ENCODE data around the gene GALNT17. TPM values are rescaled to one million over a fixed set of nuclear protein-coding genes. Genes with fewer than 3 reads are reported as not detected.
"Not testable (repeated sequence)": the region's sequence is repeated elsewhere in the genome, so short reads cannot be mapped to it uniquely, and the experiment has no call there.

The GALNT17 gene
- total RNA-seq, 1 donor from 2014 or later, result not detected

GRCh38 chr7:71191771-71192170 is 59.8 kb downstream of the GALNT17 start:
- no peaks in the 10 kb centered on the region for H3K4me1 Mint-ChIP-seq
- H3K9me3 Mint-ChIP-seq, result peaks cover 13% of the 10 kb centered on the region
- DNase-seq, result no peak
- intact Hi-C loops (cut with micrococcal nuclease), result no loop called here
- H3K36me3 Mint-ChIP-seq (ENCODE audit: low read depth), result no peaks in the 10 kb centered on the region
- H3K4me3 Mint-ChIP-seq, result no peak overlapping the region
- H3K27me3 Mint-ChIP-seq, result no peaks in the 10 kb centered on the region
- H3K27ac Mint-ChIP-seq, result no peak overlapping the region

DNA sequence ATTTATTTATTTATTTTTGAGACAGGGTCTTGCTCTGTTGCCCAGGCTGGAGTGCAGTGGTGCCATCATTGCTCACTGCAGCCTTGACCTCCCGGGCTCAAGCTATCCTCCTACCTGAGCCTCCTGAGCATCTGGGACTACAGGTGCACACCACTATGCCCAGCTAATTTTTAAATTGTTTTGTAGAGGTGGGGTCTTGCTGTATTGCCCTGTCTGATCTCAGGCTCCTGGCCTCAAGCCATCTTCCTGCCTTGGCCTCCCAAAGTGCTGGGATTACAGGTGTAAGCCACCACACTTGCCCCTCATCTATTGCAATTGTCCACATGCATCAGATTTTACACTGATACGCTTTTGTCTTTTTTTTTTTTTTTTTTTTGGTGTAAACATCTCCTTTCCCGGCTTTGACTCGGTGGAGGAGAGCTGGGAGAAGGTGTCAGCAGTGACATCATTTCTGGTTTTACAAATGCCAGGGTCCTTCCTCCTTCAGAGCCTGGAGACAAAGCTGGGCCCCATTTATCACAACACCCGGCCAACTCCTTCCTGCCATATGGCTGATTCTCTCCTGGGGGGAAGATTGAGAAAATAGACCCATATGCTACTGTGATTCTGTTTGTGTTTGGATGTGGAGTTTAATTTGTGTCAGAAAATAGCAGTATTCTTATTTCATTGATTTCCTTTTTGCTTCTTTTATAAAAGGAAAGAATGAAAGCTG is 61.3 kb downstream of the GALNT17 start:
- DNase-seq, result no peak
- no peaks in the 10 kb centered on the region for H3K27me3 Mint-ChIP-seq
- no peaks in the 10 kb centered on the region for H3K36me3 Mint-ChIP-seq (ENCODE audit: low read depth)
- H3K9me3 Mint-ChIP-seq, result peaks cover 18% of the 10 kb centered on the region
- no peak overlapping the region for H3K27ac Mint-ChIP-seq
- no peaks in the 10 kb centered on the region for H3K4me1 Mint-ChIP-seq
- H3K4me3 Mint-ChIP-seq, result no peak overlapping the region
- intact Hi-C loops (cut with micrococcal nuclease), result no loop called here

DNA sequence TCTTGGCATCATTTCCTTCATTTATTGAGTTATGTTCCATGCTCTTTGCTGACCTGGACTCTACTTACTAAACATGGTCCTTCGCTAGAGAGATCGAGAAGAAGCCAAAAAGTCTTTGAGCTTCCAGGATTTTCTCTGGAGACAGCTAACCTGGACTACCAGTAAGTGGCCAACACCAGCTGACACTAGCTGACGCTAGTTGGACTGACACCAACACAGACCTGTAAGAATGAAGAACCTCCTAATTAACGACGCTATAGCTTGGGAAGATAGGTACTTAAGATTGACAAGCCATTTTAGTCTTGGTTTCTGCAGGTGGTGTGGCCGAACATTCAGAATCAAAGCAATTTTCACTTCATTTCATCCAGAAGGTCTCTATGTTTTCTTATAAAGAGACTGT is 66.4 kb downstream of the GALNT17 start:
- no peaks in the 10 kb centered on the region for H3K27me3 Mint-ChIP-seq
- H3K36me3 Mint-ChIP-seq (ENCODE audit: low read depth), result no peaks in the 10 kb centered on the region
- no peak overlapping the region for H3K27ac Mint-ChIP-seq
- H3K4me3 Mint-ChIP-seq, result no peak overlapping the region
- no peaks in the 10 kb centered on the region for H3K4me1 Mint-ChIP-seq
- H3K9me3 Mint-ChIP-seq, result peaks cover 20% of the 10 kb centered on the region
- intact Hi-C loops (cut with micrococcal nuclease), result no loop called here
- DNase-seq, result no peak

GRCh38 chr7:71198887-71199286 is 66.9 kb downstream of the GALNT17 start:
- no peaks in the 10 kb centered on the region for H3K4me1 Mint-ChIP-seq
- intact Hi-C loops (cut with micrococcal nuclease), result no loop called here
- H3K36me3 Mint-ChIP-seq (ENCODE audit: low read depth), result no peaks in the 10 kb centered on the region
- H3K27ac Mint-ChIP-seq, result no peak overlapping the region
- no peaks in the 10 kb centered on the region for H3K27me3 Mint-ChIP-seq
- no peak for DNase-seq
- no peak overlapping the region for H3K4me3 Mint-ChIP-seq
- H3K9me3 Mint-ChIP-seq, result peaks cover 19% of the 10 kb centered on the region

- Mint-ChIP-seq H3K4me3 (no peak overlapping the region), H3K27me3 (no peaks in the 10 kb centered on the region), H3K27ac (no peak overlapping the region), H3K36me3 (ENCODE audit: low read depth) (no peaks in the 10 kb centered on the region), H3K9me3 (peaks cover 8% of the 10 kb centered on the region), H3K4me1 (no peaks in the 10 kb centered on the region)
- intact Hi-C loops (cut with micrococcal nuclease), result no loop called here
- DNase-seq, result no peak
Measured at GRCh38 chr7:71206184-71206583, 74.2 kb downstream of the GALNT17 start.

- no peaks in the 10 kb centered on the region for H3K36me3 Mint-ChIP-seq (ENCODE audit: low read depth)
- no peaks in the 10 kb centered on the region for H3K27me3 Mint-ChIP-seq
- intact Hi-C loops (cut with micrococcal nuclease), result no loop called here
- no peak overlapping the region for H3K27ac Mint-ChIP-seq
- peaks cover 12% of the 10 kb centered on the region for H3K9me3 Mint-ChIP-seq
- no peak overlapping the region for H3K4me3 Mint-ChIP-seq
- H3K4me1 Mint-ChIP-seq, result no peaks in the 10 kb centered on the region
- no peak for DNase-seq
Measured at GRCh38 chr7:71208881-71209280, 76.9 kb downstream of the GALNT17 start.

- intact Hi-C loops (cut with micrococcal nuclease); H3K4me1 Mint-ChIP-seq; H3K36me3 Mint-ChIP-seq (ENCODE audit: low read depth); H3K27me3 Mint-ChIP-seq; H3K9me3 Mint-ChIP-seq; H3K27ac Mint-ChIP-seq; H3K4me3 Mint-ChIP-seq; DNase-seq: not testable (repeated sequence)
Measured at GRCh38 chr7:71209484-71209883, 77.5 kb downstream of the GALNT17 start.

GRCh38 chr7:71210220-71210619 is 78.3 kb downstream of the GALNT17 start:
- Mint-ChIP-seq H3K9me3 (peaks cover 9% of the 10 kb centered on the region), H3K4me1 (no peaks in the 10 kb centered on the region), H3K27ac (no peak overlapping the region), H3K36me3 (ENCODE audit: low read depth) (no peaks in the 10 kb centered on the region), H3K4me3 (no peak overlapping the region), H3K27me3 (no peaks in the 10 kb centered on the region)
- no peak for DNase-seq
- intact Hi-C loops (cut with micrococcal nuclease), result no loop called here

DNA sequence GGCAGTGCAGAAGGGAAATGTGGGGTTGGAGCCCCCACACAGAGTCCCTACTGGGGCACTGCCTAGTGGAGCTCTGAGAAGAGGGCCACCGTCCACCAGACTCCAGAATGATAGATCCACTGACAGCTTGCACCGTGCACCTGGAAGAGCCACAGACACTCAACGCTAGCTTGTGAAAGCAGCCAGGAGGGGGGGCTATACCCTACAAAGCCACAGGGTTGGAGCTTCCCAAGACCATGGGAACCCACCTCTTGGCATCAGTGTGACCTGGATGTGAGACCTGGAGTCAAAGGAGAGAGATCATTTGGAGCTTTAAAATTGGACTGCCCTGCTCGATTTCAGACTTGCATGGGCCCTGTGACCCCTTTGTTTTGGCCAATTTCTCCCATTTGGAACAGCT is 80.5 kb downstream of the GALNT17 start:
- H3K4me3 Mint-ChIP-seq; H3K4me1 Mint-ChIP-seq; H3K27me3 Mint-ChIP-seq; intact Hi-C loops (cut with micrococcal nuclease); DNase-seq; H3K27ac Mint-ChIP-seq; H3K36me3 Mint-ChIP-seq (ENCODE audit: low read depth): not testable (repeated sequence)
- H3K9me3 Mint-ChIP-seq, result peaks cover 14% of the 10 kb centered on the region

DNA sequence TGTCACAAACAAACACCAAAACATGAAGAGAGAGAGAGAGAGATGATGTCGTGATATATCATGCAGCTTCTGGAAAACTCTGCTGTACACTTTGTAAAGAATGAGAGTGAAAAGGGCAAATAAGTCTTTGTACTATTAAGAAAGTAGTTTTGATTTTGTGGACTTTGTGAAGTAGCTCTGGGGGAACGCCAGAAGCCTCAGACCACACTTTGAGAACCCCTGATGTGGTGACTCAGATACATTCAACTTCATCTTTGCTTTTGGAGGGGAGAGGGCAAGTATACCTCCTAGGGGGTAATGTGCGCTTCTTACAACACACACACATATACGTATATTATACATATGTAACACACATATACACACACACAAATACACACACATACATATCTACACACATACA is 84.3 kb downstream of the GALNT17 start:
- Mint-ChIP-seq H3K36me3 (ENCODE audit: low read depth) (no peaks in the 10 kb centered on the region), H3K9me3 (peaks cover 17% of the 10 kb centered on the region), H3K4me3 (no peak overlapping the region), H3K27me3 (no peaks in the 10 kb centered on the region), H3K4me1 (no peaks in the 10 kb centered on the region), H3K27ac (no peak overlapping the region)
- intact Hi-C loops (cut with micrococcal nuclease), result no loop called here
- no peak for DNase-seq

DNA sequence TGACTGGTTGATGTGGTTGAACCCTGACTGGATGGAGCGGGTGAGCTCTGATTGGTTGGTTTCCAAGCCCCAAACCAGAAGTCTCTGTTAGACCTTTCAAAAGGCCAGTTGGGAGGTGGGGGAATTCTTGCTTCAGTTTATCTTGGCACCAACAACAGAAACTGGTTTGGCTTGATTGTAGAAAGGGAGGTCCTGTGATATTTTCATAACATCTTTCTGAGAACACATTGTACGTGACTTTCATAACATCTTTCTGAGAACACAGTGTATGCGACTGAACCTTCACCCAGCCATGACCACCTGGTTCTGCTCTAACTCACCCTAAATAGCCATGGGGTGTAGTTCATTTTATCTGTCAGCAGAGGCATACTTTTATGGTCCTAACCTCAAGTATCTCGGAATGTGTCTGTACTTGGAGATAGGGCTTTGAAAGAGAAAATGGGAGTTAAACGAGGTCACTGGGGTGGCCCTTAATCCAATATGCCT is 88.3 kb downstream of the GALNT17 start:
- intact Hi-C loops (cut with micrococcal nuclease), result no loop called here
- Mint-ChIP-seq H3K27me3 (no peaks in the 10 kb centered on the region), H3K27ac (no peak overlapping the region), H3K4me1 (no peaks in the 10 kb centered on the region), H3K9me3 (peaks cover 15% of the 10 kb centered on the region), H3K4me3 (no peak overlapping the region), H3K36me3 (ENCODE audit: low read depth) (no peaks in the 10 kb centered on the region)
- DNase-seq, result no peak

DNA sequence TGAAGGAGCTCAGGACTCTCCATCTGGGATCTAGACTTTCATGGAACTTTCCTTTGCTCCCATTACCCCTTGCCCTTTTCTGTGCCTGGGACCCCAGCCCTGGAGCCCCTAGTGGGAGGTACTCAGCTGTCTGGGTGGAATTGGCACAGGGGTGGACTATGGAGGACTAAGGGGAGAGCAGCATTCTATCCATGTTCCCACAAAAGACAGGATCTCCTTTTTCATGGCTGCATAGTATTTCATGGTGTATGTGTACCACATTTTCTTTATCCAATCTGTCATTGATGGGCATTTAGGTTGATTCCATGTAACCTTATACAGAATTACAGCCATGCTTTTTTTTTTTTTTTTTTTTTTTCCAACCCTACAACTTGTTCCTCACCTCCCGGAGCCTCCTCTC is 89.1 kb downstream of the GALNT17 start:
- Mint-ChIP-seq H3K4me3 (no peak overlapping the region), H3K27me3 (no peaks in the 10 kb centered on the region), H3K4me1 (no peaks in the 10 kb centered on the region), H3K27ac (no peak overlapping the region), H3K36me3 (ENCODE audit: low read depth) (no peaks in the 10 kb centered on the region), H3K9me3 (peaks cover 15% of the 10 kb centered on the region)
- DNase-seq, result no peak
- intact Hi-C loops (cut with micrococcal nuclease), result no loop called here

DNA sequence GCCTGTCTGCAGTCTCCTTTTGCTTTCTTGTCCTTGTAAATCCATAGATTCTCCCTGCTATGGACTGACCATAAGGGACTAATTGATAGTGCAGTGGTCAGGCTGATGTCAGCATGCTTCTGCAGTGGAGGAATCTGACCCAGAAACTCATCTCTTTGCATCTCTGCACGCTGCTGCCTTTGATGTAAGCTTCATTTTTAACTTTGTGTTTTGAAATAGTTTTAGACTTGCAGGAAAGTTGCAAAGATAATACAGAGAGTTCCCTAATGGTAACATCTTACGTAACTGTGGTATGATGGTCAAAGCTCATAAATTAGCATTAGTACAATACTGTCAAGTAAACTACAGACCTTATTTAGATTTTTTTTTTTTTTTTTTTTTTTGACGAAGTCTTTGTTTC is 89.6 kb downstream of the GALNT17 start:
- Mint-ChIP-seq H3K36me3 (ENCODE audit: low read depth) (no peaks in the 10 kb centered on the region), H3K9me3 (peaks cover 10% of the 10 kb centered on the region), H3K4me1 (no peaks in the 10 kb centered on the region), H3K4me3 (no peak overlapping the region), H3K27me3 (no peaks in the 10 kb centered on the region), H3K27ac (no peak overlapping the region)
- DNase-seq, result no peak
- intact Hi-C loops (cut with micrococcal nuclease), result no loop called here

DNA sequence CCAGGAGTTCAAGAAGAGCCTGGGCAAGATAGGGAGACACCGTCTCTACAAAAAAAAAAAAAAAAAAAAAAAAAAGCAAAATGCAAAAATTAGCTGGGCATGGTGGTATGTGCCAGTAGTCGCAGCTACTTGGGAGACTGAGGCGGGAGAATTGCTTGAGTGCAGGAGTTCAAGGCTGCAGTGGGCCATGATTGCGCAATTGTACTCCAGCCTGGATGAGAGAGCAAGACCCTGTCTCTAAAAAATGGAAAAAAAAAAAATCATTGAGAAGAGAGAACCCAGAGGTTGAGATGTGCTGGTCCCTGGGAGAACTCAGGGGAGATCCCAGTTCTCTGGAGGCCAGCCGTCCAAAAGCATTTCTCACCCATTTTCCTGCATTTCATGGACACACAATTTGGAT is 95.2 kb downstream of the GALNT17 start:
- DNase-seq, result no peak
- no peaks in the 10 kb centered on the region for H3K27me3 Mint-ChIP-seq
- intact Hi-C loops (cut with micrococcal nuclease), result no loop called here
- H3K4me3 Mint-ChIP-seq, result no peak overlapping the region
- no peak overlapping the region for H3K27ac Mint-ChIP-seq
- H3K4me1 Mint-ChIP-seq, result no peaks in the 10 kb centered on the region
- no peaks in the 10 kb centered on the region for H3K36me3 Mint-ChIP-seq (ENCODE audit: low read depth)
- peaks cover 21% of the 10 kb centered on the region for H3K9me3 Mint-ChIP-seq

GRCh38 chr7:71229148-71229547 is 97.2 kb downstream of the GALNT17 start:
- intact Hi-C loops (cut with micrococcal nuclease), result no loop called here
- H3K4me1 Mint-ChIP-seq, result no peaks in the 10 kb centered on the region
- no peak overlapping the region for H3K27ac Mint-ChIP-seq
- peaks cover 25% of the 10 kb centered on the region for H3K9me3 Mint-ChIP-seq
- no peaks in the 10 kb centered on the region for H3K36me3 Mint-ChIP-seq (ENCODE audit: low read depth)
- H3K27me3 Mint-ChIP-seq, result no peaks in the 10 kb centered on the region
- no peak for DNase-seq
- no peak overlapping the region for H3K4me3 Mint-ChIP-seq

Data from activated CD4-positive, alpha-beta T cell treated with anti-CD3 and anti-CD28 coated beads, Interleukin-2, amount 10 ng/mL, durations not matched to agents 24 days and 14 days (primary cell).